GM12872 (cell line): ENCODE measurements around the gene SUSD2.

Source experiments
- TF ChIP-seq, protein P1 (sequence below): IDR thresholded peaks from 3 replicates; pipeline ENCODE4 v1.5.1; 2011; ENCODE audit warnings: low read depth, mild to moderate bottlenecking, low read length, moderate library complexity; ENCODE audit not compliant: insufficient read depth

The SUSD2 gene

DNA sequence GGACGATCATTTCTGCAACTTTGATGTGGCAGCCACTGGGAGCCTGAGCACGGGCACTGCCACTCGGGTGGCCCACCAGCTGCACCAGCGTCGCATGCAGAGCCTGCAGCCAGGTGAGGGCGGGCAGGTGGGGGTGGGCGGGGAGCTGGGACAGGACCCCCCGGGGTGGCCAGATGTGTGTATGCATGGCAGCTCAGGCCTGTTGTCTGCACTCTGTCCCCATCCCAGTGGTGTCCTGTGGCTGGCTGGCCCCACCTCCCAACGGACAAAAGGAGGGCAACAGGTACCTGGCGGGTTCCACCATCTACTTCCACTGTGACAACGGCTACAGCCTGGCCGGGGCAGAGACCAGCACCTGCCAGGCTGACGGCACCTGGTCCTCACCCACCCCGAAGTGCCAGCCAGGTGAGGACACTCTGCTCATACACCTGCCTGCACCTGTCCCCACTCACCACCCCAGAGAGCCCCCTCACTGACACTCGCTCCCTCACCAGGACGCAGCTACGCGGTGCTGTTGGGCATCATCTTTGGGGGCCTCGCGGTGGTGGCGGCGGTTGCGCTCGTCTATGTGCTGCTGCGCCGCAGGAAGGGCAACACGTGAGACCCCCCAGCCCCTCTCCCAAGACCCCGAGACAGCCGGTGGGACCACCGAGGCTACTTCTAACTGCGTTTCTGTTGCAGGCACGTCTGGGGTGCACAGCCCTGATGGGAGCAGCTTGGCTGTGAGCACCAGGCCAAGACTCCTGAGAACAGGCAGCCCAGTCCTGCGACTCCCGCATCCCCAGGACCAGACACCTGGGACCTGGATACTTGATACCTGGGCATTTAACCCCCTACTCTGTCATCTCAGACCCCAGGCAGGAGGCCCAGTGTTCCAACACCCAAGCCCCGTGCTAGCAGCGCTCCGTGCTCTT is 6.7 kb downstream of the SUSD2 start:
- TF ChIP-seq, protein P1, sequence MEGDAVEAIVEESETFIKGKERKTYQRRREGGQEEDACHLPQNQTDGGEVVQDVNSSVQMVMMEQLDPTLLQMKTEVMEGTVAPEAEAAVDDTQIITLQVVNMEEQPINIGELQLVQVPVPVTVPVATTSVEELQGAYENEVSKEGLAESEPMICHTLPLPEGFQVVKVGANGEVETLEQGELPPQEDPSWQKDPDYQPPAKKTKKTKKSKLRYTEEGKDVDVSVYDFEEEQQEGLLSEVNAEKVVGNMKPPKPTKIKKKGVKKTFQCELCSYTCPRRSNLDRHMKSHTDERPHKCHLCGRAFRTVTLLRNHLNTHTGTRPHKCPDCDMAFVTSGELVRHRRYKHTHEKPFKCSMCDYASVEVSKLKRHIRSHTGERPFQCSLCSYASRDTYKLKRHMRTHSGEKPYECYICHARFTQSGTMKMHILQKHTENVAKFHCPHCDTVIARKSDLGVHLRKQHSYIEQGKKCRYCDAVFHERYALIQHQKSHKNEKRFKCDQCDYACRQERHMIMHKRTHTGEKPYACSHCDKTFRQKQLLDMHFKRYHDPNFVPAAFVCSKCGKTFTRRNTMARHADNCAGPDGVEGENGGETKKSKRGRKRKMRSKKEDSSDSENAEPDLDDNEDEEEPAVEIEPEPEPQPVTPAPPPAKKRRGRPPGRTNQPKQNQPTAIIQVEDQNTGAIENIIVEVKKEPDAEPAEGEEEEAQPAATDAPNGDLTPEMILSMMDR, result no peak

DNA sequence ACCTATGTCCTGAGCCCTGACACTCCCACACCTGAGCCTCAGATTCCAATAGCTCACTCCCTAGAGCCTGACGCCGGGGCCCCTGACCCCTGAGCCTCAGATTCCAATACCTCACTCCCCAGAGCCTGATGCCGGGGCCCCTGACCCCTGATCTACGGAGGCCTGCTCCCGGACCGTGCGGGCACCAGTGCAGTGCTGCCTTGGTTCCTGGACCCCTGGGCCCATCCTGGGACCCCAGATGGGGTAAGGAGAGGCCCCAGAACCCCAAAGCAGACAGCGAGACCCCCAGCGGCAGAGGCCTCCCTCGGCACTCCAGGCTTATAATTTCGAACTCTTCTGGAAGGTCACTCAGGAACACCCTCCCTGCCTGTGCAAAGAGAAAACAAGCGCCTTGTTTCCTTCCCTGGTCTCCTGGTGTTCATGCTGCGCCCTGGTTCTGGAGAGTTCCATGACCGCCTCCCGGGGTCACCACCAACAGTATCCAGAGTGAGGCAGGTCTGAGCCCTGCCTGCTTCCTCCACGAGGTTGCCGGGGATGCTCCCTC is 7.5 kb downstream of the SUSD2 start:
- TF ChIP-seq, protein P1, result no peak

DNA sequence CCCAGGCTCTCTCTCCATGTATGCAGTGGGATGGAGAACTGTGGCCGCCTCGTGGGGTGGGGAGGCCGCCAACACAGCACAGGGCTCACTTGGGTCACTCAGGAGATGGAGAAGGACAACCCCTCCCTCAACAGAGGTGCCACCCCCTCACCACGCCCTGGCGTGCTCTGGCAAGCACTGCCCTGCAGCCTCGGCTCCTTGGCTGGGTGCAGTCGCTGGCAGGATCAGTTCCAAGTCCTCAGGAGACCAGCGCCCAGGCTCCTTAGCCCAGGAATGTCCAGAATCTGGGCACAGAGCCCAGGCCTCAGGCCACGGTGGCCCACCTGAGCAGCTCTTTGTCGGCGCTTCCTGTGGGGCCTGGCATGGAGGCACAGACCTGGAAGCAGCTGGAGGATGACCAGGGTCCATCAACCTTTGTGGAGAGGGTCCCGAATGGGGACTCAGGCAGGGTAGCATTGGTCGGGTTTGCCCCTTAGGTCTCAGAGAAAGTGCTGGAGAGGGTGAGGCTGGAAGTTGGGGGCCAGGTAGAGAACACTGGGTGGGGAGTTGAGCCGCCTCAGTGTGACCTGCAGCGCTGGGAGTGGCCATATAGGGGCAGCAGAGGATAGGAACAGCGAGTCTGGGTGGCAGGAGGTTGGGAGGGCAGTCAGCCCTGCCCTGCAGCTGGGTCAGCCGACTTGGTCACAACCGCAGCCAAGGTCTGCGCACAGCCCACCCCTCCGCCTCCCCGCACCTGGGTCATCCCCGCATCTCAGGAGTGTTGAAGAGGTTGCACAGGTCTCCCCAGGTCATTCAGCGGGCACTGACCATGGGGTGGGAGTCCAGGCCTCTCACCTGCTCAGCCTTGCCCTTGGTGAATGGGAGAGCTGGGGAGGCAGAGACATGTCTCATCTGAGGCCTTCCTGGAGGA is 8.2 kb downstream of the SUSD2 start:
- TF ChIP-seq, protein P1, result peak; percentile 85

DNA sequence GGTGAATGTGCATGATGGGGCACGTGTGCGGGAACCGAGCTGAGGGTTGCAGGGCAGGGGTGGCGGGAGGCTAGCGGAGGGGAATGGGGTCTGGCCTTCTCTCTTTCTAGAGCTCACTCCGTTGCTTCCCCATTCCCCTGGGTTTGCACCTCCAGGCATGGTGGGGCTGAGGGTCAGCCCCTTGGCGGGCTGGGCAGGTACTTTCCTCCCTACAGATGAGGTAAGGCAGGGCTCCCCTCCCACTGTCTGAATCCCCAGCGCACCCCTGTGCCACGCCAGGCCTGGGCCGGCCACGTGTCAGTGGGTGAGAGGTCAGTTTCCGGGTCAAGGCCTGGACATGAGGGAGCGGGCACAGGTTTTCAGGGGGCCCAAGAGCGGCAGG is 8.9 kb downstream of the SUSD2 start:
- TF ChIP-seq, protein P1, result no peak

DNA sequence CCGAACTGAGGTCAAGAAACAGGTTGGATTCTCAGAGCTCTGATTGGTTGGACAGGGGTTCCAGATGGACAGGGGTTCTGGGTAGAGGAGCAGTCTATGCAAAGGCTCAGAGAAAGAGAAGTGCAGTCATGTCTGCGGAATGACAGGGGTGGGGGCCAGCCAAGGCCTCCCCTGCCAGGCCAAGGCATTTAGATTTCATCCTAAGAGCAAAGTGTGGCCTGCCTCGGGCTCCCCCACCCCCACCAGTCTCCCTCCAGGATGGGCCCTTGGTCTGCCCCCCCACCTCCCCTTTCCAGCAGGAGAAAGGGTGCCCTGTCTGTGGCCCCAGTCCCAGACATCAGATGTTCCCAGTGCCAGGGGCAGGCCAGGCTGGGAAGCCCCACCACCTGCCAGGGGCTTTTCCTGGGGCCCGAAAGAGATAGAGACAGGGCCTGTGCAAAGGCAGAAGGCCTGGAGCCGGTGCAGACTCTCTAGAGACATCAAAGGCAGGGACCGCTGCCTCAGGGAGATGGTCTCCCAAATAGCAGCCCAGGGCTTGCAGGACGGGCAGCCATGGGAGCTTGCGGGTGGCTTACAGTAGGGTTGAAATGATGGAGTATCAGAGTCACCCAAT is 9.4 kb downstream of the SUSD2 start:
- TF ChIP-seq, protein P1, result no peak

DNA sequence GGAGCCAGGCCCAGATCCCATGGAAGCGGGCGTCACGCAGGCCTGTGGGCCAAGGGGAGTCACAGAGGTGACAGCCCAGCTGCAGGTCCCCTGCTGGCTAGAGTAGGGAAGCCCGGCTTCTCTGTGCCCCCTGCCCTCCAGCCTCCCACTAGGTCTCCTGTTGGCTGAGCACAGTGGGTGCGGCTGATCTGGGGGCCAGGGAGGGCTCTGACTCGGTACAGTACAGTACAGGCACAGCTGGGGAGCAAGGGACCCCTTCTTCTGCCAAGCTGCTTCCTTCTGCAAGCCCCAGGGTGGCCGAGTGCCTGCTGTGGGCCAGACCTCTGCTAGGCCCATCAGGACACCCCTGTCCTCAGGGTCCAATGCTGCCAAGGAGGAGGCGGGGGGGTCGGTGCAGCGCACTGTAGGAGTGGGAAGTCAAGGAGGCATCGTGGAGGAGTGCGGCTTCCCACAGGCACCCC is 10.1 kb downstream of the SUSD2 start:
- TF ChIP-seq, protein P1, result 0 out of 3 replicates have a peak, but pooled peaks have one; percentile 20
